Measurements from ENCODE around the gene CADPS2.
"Not testable (repeated sequence)": the region's sequence is repeated elsewhere in the genome, so short reads cannot be mapped to it uniquely, and the experiment has no call there.

DNA sequence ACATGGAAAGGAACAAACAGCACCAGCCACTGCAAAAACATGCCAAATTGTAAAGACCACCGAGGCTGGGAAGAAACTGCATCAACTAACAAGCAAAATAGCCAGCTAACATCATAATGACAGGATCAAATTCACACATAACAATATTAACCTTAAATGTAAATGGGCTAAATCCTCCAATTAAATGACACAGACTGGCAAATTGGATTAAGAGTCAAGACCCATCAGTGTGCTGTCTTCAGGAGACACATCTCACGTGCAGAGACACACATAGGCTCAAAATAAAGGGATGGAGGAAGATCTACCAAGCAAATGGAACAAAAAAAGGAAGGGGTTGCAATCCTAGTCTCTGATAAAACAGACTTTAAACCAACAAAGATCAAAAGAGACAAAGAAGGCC is 50.0 kb downstream of the CADPS2 start:
- TF ChIP-seq, protein P1, sequence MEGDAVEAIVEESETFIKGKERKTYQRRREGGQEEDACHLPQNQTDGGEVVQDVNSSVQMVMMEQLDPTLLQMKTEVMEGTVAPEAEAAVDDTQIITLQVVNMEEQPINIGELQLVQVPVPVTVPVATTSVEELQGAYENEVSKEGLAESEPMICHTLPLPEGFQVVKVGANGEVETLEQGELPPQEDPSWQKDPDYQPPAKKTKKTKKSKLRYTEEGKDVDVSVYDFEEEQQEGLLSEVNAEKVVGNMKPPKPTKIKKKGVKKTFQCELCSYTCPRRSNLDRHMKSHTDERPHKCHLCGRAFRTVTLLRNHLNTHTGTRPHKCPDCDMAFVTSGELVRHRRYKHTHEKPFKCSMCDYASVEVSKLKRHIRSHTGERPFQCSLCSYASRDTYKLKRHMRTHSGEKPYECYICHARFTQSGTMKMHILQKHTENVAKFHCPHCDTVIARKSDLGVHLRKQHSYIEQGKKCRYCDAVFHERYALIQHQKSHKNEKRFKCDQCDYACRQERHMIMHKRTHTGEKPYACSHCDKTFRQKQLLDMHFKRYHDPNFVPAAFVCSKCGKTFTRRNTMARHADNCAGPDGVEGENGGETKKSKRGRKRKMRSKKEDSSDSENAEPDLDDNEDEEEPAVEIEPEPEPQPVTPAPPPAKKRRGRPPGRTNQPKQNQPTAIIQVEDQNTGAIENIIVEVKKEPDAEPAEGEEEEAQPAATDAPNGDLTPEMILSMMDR (IDR thresholded peaks at IDR 0.05 in 4 of 5, conservative IDR thresholded peaks at IDR 0.05 in 1 of 5): not testable (repeated sequence)
- TF ChIP-seq POLR2A (IDR thresholded peaks at IDR 0.05): not testable (repeated sequence)
